RWPE1 (cell line): ENCODE measurements around the gene SEM1.

Experiments used
- CTCF ChIA-PET: fragments of 350-600 bp; sonication (Branson Sonifier 250); formaldehyde crosslinking; extraction: SDS; loops from one replicate; lab custom pipeline; 2021; lab: Yijun Ruan, JAX
- POLR2A ChIA-PET: fragments of 400-600 bp; formaldehyde crosslinking; extraction: SDS; loops from one replicate; lab custom pipeline; 2020; ENCODE audit warnings: antibody characterized with exemption; ENCODE audit not compliant: low non-redundant PET; lab: Yijun Ruan, JAX
- DNase-seq: peaks from one replicate; pipeline ENCODE4 v3.0.0; 2012; ENCODE audit warnings: low spot score
- H3K27ac ChIP-seq: fragments of 450-650 bp; 2 replicates; pipeline ENCODE4 v1.5.1; 2017
- TF ChIP-seq, protein P1 (sequence below): fragments of 450-650 bp; conservative IDR thresholded peaks from 2 replicates; pipeline ENCODE4 v1.5.1; 2017; ENCODE audit warnings: low read depth, mild to moderate bottlenecking

The SEM1 gene

DNA sequence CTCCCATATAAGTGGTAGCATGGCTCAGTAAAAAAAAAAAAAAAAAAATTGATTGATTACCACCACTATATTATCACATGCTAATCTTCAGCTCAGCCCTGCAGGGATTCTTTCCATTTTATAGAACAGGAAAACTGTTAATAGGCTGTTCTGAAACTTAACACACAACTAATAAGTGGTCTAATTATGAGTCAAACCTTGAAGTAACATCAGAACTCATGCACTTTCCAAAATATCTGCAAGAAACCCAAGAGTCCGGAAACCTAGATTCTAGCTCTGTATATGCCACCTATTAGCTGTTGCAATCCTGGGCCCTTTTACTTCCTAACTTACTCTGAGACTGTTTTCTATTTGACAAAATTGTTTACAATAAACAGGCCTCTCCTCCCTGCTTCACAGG is 23.9 kb downstream of the SEM1 start:
- TF ChIP-seq, protein P1, sequence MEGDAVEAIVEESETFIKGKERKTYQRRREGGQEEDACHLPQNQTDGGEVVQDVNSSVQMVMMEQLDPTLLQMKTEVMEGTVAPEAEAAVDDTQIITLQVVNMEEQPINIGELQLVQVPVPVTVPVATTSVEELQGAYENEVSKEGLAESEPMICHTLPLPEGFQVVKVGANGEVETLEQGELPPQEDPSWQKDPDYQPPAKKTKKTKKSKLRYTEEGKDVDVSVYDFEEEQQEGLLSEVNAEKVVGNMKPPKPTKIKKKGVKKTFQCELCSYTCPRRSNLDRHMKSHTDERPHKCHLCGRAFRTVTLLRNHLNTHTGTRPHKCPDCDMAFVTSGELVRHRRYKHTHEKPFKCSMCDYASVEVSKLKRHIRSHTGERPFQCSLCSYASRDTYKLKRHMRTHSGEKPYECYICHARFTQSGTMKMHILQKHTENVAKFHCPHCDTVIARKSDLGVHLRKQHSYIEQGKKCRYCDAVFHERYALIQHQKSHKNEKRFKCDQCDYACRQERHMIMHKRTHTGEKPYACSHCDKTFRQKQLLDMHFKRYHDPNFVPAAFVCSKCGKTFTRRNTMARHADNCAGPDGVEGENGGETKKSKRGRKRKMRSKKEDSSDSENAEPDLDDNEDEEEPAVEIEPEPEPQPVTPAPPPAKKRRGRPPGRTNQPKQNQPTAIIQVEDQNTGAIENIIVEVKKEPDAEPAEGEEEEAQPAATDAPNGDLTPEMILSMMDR = no peak
- POLR2A ChIA-PET = no interaction called here
- DNase-seq = no peak
- CTCF ChIA-PET = no interaction called here
- no peak overlapping the region for H3K27ac ChIP-seq

- POLR2A ChIA-PET = no interaction called here
Observed at GRCh38 chr7:96685353-96685752, 24.3 kb downstream of the SEM1 start.

DNA sequence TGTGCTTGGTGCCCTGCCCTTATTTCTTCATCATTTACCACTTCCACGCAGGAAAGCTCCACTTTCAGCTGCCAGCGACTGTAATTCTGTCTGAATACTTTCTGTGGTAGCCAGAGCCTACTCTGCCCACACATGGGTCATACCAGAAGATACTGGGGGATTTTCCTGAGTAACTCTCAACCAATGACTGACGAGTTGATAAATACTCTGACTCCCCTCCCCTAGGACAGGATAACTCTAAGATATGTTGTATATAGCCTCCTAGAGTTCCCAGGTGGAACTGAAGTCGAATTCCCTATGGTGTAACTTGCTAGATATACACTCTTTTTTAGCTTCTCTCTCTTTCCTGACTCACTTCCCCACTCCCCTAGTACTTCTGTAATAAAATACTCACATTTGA is 29.8 kb downstream of the SEM1 start:
- DNase-seq = no peak
- H3K27ac ChIP-seq = no peak overlapping the region
- CTCF ChIA-PET = no interaction called here
- TF ChIP-seq, protein P1 = no peak
- POLR2A ChIA-PET = no interaction called here

More at GRCh38 chr7:96685353-96685752, 24.3 kb downstream of the SEM1 start:
- no peak overlapping the region for H3K27ac ChIP-seq
- CTCF ChIA-PET = no interaction called here
- TF ChIP-seq, protein P1 = no peak
- DNase-seq = no peak

DNA sequence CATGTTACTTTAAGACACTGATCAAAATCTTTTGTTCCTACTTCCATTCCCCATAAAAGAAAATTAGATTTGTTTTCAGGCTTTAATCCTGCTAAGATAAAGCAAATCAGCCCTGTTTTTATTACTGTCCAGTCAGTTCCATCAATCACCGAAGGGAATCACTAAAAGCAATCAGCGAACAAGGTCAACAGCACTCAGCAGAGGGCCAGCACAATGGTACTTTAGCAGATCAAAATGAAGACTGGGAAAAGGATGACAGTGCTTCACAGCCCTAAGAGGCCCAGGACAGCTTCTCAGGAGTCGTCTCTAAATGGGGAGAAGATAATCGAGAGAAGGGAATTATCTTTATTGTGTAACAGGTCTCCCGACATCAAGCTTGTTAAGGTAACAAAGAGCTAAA is 32.7 kb downstream of the SEM1 start:
- H3K27ac ChIP-seq = no peak overlapping the region
- TF ChIP-seq, protein P1 = no peak
- ChIA-PET CTCF (no interaction called here), POLR2A (no interaction called here)
- no peak for DNase-seq

DNA sequence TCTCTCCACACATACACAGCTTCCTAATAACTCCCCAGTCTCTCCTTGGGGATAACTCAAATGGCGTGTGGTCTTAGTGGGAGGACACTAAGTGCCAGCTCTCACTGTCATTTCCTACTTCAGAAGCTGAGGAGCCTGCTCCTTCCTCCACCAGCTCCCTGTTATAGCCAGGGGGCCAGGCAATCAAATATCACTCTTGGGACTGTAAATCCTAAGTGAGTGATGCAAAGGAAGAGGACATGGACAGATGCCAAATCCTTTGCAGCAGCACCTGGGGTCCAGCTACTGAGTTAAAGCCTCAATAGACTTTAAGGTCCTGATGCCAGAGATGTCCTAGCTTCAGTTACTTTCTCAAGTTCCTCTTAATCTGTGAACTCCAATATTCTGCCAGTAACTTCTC is 34.1 kb downstream of the SEM1 start:
- ChIA-PET CTCF (no interaction called here), POLR2A (no interaction called here)
- H3K27ac ChIP-seq = no peak overlapping the region
- no peak for DNase-seq
- TF ChIP-seq, protein P1 = no peak

GRCh38 chr7:96674565-96674964 is 35.1 kb downstream of the SEM1 start:
- TF ChIP-seq, protein P1 = no peak
- CTCF ChIA-PET = interaction anchor here (0.7 kb wide), 1 partner anchor 104 kb away, joined by 3 read pairs; no protein-coding TSS in a partner anchor
- DNase-seq = no peak
- no peak overlapping the region for H3K27ac ChIP-seq
- POLR2A ChIA-PET = no interaction called here
